K562 (cell line): Measurements from ENCODE around the gene MPND. TPM values are rescaled to one million over a fixed set of nuclear protein-coding genes. Genes with fewer than 3 reads are reported as not detected.
A peak's percentile ranks its signal among the peaks of the same experiment; 100 is the strongest.

Experiments used
- BCOR ChIP-seq: fragments of 450-650 bp; IDR thresholded peaks from 2 replicates; pipeline ENCODE4 v1.6.1; 2016
- EHMT2 ChIP-seq: fragments of 450-650 bp; IDR thresholded peaks from 2 replicates; pipeline ENCODE4 v1.6.1; 2018; ENCODE audit warnings: antibody characterized with exemption
- EWSR1 ChIP-seq: fragments of 450-650 bp; IDR thresholded peaks from 2 replicates; pipeline ENCODE4 v1.6.1; 2018; ENCODE audit warnings: borderline replicate concordance, mild to moderate bottlenecking, low read depth, moderate library complexity; ENCODE audit not compliant: partially characterized antibody
- HDAC1 ChIP-seq, 2 experiments: fragments of 450-650 bp; IDR thresholded peaks; 2 replicates each; pipeline ENCODE4 v1.6.1; 2016 to 2017; ENCODE audit warnings: inconsistent platforms in 1 of 2, mild to moderate bottlenecking in 1 of 2, moderate library complexity in 1 of 2
- JUN ChIP-seq, 2 experiments: sonication (generic) in 1 of 2; formaldehyde crosslinking in 1 of 2; IDR thresholded peaks; 2 replicates each; pipeline versions ENCODE4 v1.6.1 to v1.8.0; 2012 to 2022; ENCODE audit warnings: borderline replicate concordance in 2 of 2, mild to moderate bottlenecking in 2 of 2, improper control_type of control experiment in 1 of 2, low read depth in 1 of 2, low read length in 1 of 2, missing genetic modification reagents in 1 of 2
- KAT8 ChIP-seq: fragments of 450-650 bp; IDR thresholded peaks from 2 replicates; pipeline ENCODE4 v1.6.1; 2016; ENCODE audit warnings: low read depth, mild to moderate bottlenecking
- KLF16 ChIP-seq: IDR thresholded peaks from 2 replicates; pipeline ENCODE4 v1.6.1; 2016; ENCODE audit warnings: antibody characterized with exemption
- RHOXF2B ChIP-seq: fragments of 250-450 bp; sonication (Bioruptor Pico); conservative IDR thresholded peaks from 2 replicates; pipeline ENCODE4 v1.5.1; 2021
- SRSF3 ChIP-seq: fragments of 200-400 bp; formaldehyde crosslinking; IDR thresholded peaks from 2 replicates; pipeline ENCODE4 v1.6.1; 2016; ENCODE audit warnings: mild to moderate bottlenecking, low read length, moderate library complexity; ENCODE audit not compliant: insufficient read depth
- TEAD2 ChIP-seq: fragments of 450-650 bp; IDR thresholded peaks from 2 replicates; pipeline ENCODE4 v1.6.1; 2016; ENCODE audit warnings: missing genetic modification characterization, control low read depth, missing compliant biosample characterization
- XRCC4 ChIP-seq: IDR thresholded peaks from one replicate; pipeline ENCODE4 v1.6.1; 2011; ENCODE audit not compliant: insufficient read depth, insufficient read length; ENCODE audit errors: extremely low read depth
- polyA plus RNA-seq, 8 experiments: library from polyadenylated mRNA; depleted of rRNA in 4 of 8; stranded (reverse) in 5 of 8; unstranded in 3 of 8; fragments of >200 nt; fragmentation: Nextera tagmentation in 2 of 8; fragmentation: Illumina TruSeq in 1 of 8; extraction: Ambion mirVana in 2 of 8; extraction: Trizol in 1 of 8; gene quantifications; 2 replicates each; pipeline versions ENCODE4 v1.2.1 to v1.2.3, GENCODE V29; 2011 to 2014; ENCODE audit warnings: inconsistent platforms in 1 of 8, missing spikeins in 1 of 8
- total RNA-seq, 7 experiments: library from RNA; depleted of rRNA in 6 of 7; stranded (reverse); fragments of >200 nt in 6 of 7; fragmentation: Illumina TruSeq in 2 of 7; extraction: Trizol in 2 of 7; gene quantifications; 2 replicates each; pipeline versions ENCODE4 v1.2.1 to v1.2.3, GENCODE V29; 2011 to 2021; ENCODE audit warnings: low replicate concordance in 1 of 7
- TF ChIP-seq, protein P1 (sequence below): fragments of 250-450 bp; sonication (Bioruptor Pico); IDR thresholded peaks from 2 replicates; pipeline ENCODE4 v1.5.1; 2021; ENCODE audit warnings: mild to moderate bottlenecking
- TF ChIP-seq, protein P2 (sequence below): sonication (generic); formaldehyde crosslinking; IDR thresholded peaks from 2 replicates; pipeline ENCODE4 v1.8.1; 2023; ENCODE audit warnings: missing genetic modification reagents, mild to moderate bottlenecking, borderline replicate concordance
- TF ChIP-seq, protein P3 (sequence below): sonication (generic); IDR thresholded peaks from 2 replicates; pipeline ENCODE4 v1.6.1; 2016
- TF ChIP-seq, protein P4 (sequence below), 2 experiments: fragments of 200-800 bp in 1 of 2; sonication (Bioruptor generic) in 1 of 2; sonication (generic) in 1 of 2; formaldehyde crosslinking in 1 of 2; IDR thresholded peaks in 1 of 2; conservative IDR thresholded peaks in 1 of 2; 2 replicates each; pipeline versions ENCODE4 v1.5.0 to v1.6.1; 2016 to 2020; ENCODE audit warnings: missing compliant biosample characterization in 1 of 2, missing genetic modification characterization in 1 of 2, missing genetic modification reagents in 1 of 2

Gene MPND
- total and polyA plus RNA-seq, 9 of the 15 experiments (the other 6 are each of a cell fraction or from before 2014, with no cell fraction given): 0.25 to 14.0 (median 3.9) TPM

DNA sequence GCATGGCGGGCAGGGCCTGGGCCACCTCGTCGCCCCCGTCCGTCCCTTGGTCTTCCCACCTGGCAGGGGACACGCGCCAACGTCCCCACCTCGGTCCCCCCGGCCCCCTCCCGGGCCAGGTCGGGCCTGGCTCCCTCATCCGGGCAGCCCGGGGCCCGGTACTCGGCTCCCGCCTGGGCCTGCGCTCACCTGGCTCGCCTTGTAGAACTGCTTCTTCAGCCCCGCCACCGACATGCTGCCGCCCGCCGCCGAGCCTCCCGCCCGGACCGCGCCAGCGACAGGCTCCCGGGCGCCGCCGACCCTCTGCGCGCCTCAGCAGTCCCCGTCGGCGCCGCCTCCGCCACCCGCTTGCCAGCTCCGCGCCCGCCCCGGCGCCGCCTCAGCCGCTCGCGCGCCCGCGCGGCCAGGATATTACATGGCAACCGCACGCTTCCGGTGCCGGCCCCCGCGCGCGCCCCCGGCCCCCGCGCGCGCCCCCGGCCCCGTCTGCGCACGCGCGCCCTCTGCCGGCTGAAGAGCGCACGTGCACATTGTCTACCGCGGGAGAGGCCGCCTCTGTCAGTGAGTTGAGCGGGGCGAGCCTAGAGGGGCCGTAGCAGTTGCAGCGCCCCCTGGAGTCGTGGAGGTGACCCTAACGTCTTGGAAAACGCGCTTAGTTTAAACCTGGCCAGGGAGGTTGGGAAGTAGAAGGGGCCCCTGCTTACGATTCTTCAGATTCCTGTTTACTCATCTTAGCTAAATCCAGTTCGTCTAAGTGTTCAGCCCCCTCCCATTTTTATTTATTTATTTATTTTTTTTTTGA lies 57.0 kb downstream of the MPND start, which contains the start of gene SH3GL1 (continued):
- TF ChIP-seq, protein P1, sequence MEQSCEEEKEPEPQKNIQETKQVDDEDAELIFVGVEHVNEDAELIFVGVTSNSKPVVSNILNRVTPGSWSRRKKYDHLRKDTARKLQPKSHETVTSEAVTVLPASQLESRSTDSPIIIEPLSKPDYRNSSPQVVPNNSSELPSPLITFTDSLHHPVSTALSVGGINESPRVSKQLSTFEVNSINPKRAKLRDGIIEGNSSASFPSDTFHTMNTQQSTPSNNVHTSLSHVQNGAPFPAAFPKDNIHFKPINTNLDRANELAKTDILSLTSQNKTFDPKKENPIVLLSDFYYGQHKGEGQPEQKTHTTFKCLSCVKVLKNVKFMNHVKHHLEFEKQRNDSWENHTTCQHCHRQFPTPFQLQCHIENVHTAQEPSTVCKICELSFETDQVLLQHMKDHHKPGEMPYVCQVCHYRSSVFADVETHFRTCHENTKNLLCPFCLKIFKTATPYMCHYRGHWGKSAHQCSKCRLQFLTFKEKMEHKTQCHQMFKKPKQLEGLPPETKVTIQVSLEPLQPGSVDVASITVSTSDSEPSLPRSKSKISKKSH (CRISPR knock-in tag): no peak
- TF ChIP-seq TEAD2 (tag) (no peak), KLF16 (0 out of 2 replicates have a peak, but pooled peaks have one; percentile 33), XRCC4 (no peak), KAT8 (no peak), JUN (IDR thresholded peaks at IDR 0.05; ENCODE audit: borderline replicate concordance, low read depth, low read length) (peak; percentile 43; the same call in 1 of the 2 replicates), JUN (CRISPR knock-in tag; IDR thresholded peaks at IDR 0.05; ENCODE audit: borderline replicate concordance) (no peak), EHMT2 (no peak), EWSR1 (no peak), BCOR (no peak), SRSF3 (no peak), RHOXF2B (CRISPR knock-in tag) (no peak), HDAC1 (IDR thresholded peaks at IDR 0.05) (no peak)
- TF ChIP-seq, protein P2, sequence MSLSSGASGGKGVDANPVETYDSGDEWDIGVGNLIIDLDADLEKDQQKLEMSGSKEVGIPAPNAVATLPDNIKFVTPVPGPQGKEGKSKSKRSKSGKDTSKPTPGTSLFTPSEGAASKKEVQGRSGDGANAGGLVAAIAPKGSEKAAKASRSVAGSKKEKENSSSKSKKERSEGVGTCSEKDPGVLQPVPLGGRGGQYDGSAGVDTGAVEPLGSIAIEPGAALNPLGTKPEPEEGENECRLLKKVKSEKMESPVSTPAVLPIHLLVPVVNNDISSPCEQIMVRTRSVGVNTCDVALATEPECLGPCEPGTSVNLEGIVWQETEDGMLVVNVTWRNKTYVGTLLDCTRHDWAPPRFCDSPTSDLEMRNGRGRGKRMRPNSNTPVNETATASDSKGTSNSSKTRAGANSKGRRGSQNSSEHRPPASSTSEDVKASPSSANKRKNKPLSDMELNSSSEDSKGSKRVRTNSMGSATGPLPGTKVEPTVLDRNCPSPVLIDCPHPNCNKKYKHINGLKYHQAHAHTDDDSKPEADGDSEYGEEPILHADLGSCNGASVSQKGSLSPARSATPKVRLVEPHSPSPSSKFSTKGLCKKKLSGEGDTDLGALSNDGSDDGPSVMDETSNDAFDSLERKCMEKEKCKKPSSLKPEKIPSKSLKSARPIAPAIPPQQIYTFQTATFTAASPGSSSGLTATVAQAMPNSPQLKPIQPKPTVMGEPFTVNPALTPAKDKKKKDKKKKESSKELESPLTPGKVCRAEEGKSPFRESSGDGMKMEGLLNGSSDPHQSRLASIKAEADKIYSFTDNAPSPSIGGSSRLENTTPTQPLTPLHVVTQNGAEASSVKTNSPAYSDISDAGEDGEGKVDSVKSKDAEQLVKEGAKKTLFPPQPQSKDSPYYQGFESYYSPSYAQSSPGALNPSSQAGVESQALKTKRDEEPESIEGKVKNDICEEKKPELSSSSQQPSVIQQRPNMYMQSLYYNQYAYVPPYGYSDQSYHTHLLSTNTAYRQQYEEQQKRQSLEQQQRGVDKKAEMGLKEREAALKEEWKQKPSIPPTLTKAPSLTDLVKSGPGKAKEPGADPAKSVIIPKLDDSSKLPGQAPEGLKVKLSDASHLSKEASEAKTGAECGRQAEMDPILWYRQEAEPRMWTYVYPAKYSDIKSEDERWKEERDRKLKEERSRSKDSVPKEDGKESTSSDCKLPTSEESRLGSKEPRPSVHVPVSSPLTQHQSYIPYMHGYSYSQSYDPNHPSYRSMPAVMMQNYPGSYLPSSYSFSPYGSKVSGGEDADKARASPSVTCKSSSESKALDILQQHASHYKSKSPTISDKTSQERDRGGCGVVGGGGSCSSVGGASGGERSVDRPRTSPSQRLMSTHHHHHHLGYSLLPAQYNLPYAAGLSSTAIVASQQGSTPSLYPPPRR (CRISPR knock-in tag): peak; percentile 72; the same call in 1 of the 2 replicates
- TF ChIP-seq, protein P3, sequence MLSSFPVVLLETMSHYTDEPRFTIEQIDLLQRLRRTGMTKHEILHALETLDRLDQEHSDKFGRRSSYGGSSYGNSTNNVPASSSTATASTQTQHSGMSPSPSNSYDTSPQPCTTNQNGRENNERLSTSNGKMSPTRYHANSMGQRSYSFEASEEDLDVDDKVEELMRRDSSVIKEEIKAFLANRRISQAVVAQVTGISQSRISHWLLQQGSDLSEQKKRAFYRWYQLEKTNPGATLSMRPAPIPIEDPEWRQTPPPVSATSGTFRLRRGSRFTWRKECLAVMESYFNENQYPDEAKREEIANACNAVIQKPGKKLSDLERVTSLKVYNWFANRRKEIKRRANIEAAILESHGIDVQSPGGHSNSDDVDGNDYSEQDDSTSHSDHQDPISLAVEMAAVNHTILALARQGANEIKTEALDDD: no peak
- TF ChIP-seq, protein P4, sequence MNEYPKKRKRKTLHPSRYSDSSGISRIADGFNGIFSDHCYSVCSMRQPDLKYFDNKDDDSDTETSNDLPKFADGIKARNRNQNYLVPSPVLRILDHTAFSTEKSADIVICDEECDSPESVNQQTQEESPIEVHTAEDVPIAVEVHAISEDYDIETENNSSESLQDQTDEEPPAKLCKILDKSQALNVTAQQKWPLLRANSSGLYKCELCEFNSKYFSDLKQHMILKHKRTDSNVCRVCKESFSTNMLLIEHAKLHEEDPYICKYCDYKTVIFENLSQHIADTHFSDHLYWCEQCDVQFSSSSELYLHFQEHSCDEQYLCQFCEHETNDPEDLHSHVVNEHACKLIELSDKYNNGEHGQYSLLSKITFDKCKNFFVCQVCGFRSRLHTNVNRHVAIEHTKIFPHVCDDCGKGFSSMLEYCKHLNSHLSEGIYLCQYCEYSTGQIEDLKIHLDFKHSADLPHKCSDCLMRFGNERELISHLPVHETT (CRISPR knock-in tag; conservative IDR thresholded peaks at IDR 0.05 in 1 of 2, IDR thresholded peaks at IDR 0.05 in 1 of 2): peak in 1 of 2 experiments; percentile 99; a peak in 2 of 4 replicates
